ENCODE results near the gene AFF1.
A peak's percentile ranks its signal among the peaks of the same experiment; 100 is the strongest.

Gene AFF1, protein sequence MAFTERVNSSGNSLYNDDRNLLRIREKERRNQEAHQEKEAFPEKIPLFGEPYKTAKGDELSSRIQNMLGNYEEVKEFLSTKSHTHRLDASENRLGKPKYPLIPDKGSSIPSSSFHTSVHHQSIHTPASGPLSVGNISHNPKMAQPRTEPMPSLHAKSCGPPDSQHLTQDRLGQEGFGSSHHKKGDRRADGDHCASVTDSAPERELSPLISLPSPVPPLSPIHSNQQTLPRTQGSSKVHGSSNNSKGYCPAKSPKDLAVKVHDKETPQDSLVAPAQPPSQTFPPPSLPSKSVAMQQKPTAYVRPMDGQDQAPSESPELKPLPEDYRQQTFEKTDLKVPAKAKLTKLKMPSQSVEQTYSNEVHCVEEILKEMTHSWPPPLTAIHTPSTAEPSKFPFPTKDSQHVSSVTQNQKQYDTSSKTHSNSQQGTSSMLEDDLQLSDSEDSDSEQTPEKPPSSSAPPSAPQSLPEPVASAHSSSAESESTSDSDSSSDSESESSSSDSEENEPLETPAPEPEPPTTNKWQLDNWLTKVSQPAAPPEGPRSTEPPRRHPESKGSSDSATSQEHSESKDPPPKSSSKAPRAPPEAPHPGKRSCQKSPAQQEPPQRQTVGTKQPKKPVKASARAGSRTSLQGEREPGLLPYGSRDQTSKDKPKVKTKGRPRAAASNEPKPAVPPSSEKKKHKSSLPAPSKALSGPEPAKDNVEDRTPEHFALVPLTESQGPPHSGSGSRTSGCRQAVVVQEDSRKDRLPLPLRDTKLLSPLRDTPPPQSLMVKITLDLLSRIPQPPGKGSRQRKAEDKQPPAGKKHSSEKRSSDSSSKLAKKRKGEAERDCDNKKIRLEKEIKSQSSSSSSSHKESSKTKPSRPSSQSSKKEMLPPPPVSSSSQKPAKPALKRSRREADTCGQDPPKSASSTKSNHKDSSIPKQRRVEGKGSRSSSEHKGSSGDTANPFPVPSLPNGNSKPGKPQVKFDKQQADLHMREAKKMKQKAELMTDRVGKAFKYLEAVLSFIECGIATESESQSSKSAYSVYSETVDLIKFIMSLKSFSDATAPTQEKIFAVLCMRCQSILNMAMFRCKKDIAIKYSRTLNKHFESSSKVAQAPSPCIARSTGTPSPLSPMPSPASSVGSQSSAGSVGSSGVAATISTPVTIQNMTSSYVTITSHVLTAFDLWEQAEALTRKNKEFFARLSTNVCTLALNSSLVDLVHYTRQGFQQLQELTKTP

DNA sequence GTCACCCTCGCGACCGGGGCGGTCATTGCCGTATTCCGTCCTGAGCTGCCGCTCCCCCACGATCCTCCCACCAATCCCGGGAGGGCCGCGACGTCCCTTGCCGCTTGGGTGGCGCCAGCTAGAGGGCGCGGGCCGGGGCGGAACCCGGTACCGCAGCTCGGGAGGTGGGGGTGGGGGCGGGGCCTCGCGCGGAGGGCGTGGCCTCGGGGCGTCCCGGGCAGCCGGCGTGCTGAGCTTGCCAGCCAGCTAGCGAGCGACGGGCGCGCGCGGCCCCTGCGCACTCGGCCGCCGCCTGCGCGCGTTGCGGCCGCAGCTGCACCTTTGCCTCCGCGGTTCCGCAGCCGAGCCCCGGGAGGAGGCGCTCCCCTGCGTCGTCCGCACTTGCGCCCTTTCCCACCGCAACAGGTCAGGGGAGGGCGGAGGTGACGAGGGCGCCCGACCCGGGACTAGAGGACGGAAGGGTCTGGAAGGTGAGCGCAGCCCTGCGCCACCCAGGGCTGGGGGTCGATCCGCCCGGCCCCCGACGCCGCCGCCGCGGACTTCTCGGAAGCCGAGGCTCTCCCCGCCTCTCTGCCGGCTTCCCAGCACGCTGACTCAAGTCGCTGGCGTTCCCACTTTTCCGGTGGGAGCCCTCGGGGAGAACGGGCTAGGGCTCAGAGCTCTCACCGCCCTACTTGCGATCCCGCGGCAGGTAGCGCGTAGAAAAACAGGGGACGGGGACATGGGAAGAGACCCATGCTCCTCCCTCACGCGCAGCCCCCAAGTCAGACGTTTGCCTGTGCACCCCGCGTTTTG, at the start of gene AFF1:
AFF1 (plus strand) TSS at position 241 of the 795 bp plus-strand sequence. CDS start 13,523 bp downstream, outside the sequence.
- peak; percentile 85 for DNase-seq

DNA sequence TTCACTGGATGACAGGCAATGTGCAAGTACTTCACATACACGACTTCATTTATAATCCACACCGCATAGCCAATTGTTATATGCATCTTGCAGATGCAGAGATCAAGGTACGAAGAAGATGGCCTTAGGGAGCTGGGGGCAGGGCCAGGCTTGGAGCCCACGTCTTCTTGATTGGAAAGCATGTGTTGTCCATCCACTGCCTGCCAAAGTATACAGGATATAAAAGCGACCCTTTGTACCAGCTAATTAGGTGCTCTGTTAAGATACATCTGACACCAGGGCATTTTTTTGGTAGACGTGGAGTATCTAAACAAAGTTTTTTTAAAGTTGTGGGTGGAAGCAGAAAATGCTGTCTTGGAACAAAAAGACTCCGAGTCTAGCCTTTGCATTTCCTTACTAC, 44.0 kb upstream of the AFF1 start:
- no peak for DNase-seq

DNA sequence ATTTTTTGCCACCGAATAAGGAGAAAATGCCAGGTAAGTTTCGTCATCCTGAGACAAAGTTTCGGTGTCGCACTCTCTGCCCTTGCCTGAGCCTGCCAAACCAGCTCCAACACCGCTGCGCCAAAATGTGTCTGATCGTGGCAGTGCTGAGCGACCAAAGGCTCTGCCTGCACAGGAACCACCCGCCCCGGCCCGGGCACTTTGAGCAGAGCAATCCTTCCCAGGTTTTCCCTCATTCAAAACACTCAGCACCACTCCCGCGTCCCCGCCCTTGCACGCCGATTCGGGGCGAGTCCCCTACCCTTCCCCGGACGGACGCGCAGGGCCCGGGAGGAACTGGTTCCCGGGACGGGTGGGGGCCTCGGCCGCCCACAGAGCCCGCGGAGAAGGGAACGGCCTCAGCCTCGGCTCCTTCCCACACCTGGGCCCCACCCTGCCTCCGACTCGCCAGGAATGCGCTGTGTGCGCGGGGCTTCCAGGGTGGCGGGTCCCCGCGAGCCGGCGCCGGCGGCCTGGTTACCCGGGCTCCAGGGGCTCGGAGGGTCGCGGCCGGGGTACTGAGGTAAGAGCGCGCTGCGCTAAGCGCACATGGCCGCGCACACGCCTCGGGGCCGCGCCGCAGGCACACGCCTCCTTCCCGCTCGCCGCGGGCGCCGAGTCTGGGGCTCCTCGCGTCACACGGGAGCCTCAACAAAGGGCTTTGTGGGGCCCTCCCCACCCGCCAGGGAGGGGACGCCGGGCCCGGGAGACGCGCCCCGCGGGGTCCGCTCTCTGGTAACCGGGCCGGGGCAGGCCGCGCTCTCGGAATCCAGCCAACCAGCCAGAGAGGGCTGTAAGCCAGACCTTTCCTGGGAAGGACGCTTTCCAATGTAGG, 42.8 kb upstream of the AFF1 start, which contains the start of gene C4orf36:
C4orf36 (minus strand) TSS at position 661 of the 874 bp plus-strand sequence. CDS start 902 bp downstream, outside the sequence.
- peak; percentile 7 for DNase-seq

DNA sequence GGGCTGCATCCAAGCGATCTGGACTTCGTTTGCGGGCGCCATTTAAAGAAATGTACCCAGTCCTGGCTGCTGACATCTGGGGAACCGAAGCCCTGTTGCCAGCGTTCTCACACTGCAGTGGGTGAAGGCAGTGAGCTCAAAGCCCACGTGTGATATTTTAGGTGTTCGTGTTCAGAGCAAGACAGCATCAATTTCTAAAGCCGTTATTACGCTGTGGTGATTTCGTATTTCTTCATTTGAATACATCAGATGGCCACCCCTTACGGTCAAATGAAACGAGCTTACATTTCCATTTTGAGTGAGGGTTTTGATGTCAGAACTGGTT, 42.2 kb upstream of the AFF1 start:
- no peak for DNase-seq

DNA sequence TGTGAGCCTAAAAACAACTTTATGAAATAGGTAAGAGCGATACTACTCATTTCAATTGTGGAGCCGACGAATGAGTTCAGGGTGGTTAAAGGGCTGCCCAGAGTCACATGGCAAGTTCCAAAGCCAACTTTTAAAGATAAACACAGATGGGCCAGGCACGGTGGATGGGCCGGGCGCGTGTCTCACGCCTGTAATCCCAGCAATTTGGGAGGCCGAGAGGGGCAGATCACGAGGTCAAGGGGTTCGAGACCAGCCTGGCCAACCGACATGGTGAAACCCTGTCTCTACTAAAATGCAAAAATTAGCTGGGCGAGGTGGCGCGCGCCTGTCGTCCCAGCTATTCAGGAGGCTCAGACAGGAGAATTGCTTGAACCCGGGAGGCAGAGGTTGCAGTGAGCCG, 41.7 kb upstream of the AFF1 start:
- no peak for DNase-seq

DNA sequence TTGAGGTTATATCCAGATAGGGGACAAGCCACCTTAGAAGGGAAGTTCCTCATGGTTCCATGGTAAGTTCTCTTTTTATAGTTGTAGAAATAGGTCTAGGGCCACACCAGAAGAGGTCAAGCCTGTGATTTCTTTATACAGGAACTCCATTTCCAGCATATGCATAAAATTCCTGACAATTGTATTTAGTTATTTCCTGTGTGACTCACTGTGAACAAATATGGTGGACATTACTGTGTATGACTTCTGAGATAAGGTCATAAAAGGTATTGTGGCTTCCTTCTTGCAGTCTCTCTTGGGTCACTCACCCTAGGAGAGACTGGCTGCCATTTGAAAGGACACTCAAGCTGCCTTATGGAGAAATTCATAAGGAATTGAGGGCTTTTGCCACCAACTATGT, 40.4 kb upstream of the AFF1 start:
- no peak for DNase-seq

DNA sequence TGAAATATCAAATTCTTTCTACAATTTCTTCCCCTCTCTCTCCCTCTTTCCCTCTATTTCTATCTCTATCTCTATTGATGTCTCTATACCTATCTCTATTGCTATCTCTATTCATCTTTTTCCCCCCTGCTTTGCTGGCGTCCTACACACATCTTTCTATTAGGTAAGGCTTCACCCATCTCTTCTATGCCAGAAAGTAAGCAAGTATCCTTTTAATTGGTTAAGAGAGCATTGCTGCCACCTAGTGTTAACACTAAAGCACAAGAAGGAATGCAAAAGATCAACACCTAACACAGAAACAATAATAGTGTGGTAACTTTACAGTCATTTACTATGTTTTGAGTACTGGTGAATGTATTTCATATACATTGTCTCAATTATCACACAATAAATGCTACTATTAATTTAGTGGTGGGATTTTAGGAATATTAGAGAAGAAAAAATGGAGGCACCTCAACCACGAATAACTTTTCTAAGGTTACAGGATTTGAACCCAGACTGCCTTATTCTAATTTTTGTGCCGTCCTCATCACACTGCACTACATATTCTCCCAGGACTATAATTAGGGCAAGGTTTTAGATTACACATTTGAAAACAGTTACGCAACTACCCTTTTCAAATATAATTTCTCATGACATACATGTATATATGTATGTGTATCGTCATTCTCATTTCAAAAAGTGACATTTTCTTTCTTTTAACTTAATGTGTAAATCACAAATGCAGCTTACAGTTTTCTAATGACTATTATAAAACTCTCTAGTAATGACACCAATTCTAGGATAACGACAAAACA, 38.9 kb upstream of the AFF1 start:
- DNase-seq, result no peak

DNA sequence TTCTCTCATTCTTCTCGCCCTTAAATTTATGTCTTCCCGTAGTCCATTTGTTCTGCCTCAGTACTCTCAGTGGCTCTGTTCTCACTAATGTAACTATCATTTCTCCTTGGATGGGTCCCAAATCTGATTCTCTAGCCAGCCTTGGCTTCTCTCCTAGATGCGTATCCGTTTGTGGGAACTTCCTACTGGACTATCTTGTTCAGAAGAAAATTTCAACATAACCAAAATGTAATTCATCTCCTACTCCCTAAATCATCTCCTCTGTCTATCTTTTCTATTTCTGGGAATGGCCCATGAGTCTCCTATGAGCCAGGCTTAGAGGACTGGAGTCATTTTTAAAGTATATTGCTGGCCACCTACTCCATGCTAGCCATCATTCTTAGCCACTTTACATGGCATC, 38.2 kb upstream of the AFF1 start:
- no peak for DNase-seq

DNA sequence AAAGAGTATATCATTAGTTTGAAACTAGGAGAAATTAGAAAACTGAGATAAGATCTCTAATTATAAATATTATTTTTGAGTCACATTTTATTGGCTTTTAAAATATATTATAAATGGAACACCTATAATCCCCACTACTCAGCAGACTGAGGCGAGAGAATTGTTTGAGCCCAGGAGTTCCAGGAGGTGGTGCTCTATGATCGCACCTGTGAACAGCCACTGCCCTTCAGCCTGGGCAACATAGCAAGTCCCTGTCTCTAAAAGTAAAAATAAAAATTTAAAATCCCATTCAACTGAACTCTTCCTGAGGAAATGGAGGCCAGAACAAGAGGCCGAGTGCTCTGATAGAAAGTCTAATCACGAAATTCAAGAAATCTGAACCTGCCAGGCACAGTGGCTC, 36.2 kb upstream of the AFF1 start:
- DNase-seq, result no peak

DNA sequence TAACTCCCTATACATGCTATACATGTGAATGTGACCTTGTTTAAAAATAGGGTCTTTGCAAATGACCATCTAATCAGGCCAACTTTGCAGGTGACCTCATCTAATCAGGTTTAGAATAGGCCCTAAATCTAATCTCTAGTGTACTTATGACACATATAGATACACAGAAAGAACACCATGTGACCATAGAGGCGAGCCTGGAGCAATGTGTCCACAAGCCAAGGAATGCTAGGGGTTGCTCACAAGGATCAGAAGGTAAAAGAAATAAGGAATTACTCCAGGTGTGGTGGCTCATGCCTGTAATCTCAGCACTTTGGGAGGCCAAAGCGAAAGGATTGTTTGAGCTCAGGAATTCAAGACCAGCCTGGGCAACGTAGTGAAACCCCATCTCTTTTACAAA, 32.9 kb upstream of the AFF1 start:
- DNase-seq, result no peak

DNA sequence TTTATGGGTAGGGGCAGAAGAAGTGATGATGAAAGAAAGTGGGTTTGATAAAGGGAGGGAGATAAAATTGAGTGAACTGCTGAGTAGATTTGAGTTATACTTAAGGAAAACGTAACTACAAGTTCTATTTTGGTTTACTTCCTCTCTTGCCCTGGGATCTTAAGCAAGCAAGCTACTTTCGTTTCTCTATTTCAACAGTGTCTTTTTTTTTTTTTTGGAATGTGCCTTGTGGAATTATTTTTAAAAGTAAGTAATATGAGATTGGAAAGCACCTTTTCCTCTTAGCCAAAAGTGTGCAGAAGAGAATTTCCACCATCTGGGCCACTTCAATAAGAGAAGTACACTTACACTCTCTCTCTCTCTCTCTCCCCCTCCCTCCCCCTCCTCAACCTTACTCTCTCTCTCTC, 26.6 kb upstream of the AFF1 start:
- no peak for DNase-seq

DNA sequence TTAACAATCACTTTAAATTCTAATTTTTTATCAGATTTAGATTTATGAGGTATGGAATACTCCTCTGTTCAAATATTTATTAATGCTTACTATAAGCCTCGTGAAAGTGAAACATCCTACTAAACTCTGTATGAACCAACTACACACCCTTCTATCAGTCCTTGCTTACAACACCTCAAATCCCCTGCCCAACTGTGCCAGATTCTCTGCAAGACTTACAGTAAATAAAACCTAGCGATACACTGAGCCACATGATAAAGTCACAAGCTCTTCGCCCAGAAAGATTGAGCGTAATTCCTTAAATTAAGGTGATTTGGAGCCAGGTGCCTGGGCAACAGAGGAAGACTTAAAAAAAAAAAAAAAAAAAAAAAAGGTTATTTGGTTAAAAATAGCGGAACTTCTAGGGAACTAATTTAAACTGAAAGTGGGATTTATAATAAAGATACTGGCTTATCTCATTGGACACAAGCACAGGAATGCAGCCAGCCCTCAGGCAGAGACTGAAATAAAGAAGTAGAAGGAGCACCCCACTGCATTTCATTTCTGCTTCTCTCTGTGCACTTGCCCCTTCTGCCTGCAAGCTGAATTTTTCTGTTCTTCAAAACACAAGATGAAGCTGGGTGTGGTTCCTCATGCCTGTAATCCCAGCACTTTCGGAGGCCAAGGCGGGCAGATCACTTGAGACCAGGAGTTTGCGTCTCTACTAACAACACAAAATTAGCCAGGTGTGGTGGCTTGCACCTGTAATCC, 25.1 kb upstream of the AFF1 start:
- no peak for DNase-seq

DNA sequence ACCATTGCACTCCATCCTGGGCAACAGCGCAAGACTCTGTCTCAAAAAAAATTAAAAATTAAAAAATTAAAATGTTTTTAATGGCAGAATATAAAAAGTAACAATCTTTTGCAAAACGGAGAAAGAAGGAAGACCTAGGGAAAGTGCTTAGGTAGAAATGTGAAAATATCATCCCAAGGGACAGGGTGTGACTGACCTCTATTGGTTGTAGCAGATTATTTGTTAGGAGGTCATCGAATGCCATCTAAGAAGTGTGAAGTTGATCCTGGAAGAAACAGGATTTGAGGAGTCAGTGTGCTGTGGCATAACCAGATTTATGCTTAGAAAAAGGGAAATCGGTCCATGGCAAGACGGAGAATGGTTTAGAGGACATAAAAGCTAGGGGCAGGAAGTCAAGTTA, 24.4 kb upstream of the AFF1 start:
- no peak for DNase-seq

DNA sequence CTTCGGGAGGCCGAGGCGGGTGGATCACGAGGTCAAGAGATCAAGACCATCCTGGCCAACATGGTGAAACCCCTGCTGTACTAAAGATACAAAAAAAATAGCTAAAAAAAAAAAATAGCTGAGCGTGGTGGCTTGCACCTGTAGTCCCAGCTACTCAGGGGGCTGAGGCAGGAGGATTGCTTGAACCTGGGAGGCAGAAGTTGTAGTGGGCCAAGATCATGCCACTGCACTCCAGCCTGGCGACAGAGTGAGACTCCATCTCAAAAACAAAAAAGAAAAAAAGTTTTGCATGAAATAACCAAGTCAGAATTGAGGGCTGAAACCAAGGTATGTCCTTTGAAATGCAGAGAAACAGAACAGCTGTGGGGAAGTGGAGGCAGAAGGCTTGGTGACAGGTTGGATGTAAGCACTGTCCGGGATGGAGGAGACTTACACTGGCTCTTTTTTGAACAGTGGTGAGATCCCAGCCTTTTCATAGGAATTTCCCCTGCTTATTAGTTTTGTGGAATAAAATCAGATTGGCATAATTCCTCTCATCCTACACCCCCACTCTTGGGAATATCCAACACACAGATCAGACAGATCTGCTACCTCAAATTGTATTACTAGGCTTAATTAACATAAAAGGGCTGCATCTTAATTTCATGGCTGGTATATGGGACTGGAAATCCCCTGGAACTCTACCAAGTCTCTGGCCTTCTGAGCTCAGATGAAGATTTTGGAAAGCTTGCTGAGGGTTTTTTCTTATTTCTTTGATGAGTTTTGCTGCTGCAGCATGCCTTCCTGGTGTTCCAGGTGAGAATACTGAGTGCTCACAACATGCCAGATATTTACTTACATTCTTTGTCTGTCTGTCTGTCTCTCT, 23.8 kb upstream of the AFF1 start:
- DNase-seq, result no peak

DNA sequence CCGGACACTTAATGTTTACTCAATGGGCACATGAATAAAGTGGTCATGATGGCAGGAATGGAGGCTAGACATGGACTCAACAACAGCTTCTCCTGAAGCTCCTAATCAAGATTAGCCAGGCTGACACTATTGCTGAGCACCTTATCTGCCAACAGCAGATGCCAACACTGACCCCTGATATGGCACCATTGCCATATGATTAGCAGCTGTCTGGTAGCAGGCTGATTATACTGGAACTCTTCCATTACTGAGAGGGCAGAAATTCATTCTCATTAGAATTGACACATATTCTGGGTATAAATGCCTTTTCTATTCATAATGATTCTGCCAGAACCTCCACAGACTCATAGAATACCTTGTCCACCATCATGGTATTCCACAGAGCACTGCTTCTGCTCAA, 18.4 kb upstream of the AFF1 start:
- DNase-seq, result no peak

DNA sequence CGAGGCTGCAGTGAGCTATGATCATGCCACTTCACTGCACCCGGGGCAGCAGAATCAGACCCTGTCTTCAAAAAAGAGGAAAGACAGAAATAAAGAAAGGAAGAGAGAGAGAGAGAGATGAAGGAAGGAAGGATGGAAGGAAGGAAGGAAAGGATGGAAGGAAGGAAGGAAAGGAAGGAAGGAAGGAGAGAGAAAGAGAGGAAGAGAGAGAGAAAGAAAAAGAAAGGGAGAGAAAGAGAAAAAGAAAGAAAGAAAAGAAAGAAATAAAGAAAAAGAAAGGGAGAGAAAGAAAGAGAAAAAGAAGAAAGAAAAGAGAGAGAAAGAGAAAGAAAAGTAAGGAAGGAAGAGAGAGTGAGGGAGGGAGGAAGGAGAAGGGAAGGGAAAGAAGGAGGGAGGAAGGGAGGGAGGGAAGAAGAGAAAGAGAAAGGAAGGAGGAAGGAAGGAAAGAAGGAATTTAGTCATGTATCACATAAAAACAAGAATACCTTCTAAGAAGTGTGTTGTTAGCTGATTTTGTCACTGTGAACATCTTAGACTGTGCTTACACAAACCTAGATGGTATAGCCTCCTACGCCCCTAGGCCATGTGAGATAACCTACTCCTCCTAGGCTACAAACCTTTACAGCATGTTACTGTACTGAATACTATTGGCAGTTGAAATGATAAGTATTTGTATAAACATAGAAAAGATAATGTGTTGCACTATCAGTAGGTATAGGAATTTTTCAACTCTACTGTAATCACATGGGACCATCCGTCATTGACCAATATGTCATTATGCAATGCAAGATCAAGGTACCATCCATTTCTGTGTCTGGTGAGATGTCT, 17.4 kb upstream of the AFF1 start:
- DNase-seq, result no peak

DNA sequence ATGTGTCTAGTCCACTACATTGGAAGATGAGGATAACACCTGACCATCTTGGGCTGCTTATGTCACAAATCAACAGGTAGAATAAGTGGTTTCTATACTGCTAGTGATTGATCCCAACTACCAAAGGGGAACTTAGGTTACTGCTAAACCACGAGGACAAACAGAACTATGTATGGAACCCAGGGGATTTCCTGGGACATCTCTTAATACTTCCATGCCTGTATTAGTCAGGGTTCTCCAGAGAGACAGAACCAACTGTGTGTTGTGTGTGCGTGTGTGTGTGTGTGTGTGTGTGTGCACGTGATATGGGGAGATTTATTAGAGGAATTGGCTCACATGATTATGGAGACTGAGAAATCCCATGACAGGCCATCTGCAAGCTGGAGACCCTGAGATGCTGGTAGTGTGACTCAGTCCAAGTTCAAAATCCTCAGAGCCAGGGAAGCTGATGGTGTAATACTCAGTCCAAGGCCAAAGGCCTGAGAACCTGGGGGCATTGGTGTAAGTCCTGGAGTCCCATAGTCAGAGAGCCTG, 16.2 kb upstream of the AFF1 start:
- no peak for DNase-seq
